K562 (cell line): Measurements from ENCODE around the gene ZNF503.

Experiments
- CHD2 ChIP-seq: IDR thresholded peaks from 2 replicates; pipeline ENCODE4 v1.6.1; 2011; ENCODE audit warnings: low read depth, low read length
- HNRNPL ChIP-seq: fragments of 200-400 bp; formaldehyde crosslinking; IDR thresholded peaks from 2 replicates; pipeline ENCODE4 v1.6.1; 2017; ENCODE audit warnings: low read depth, mild to moderate bottlenecking, low read length
- NCOA4 ChIP-seq: fragments of 450-650 bp; IDR thresholded peaks from 2 replicates; pipeline ENCODE4 v1.6.1; 2018; ENCODE audit warnings: mild to moderate bottlenecking; ENCODE audit not compliant: partially characterized antibody
- POLR2A ChIP-seq: fragments of 450-650 bp; conservative IDR thresholded peaks from 2 replicates; pipeline ENCODE4 v1.6.1; 2016
- RBM17 ChIP-seq: fragments of 200-400 bp; formaldehyde crosslinking; IDR thresholded peaks from 2 replicates; pipeline ENCODE4 v1.6.1; 2017; ENCODE audit warnings: low read depth, mild to moderate bottlenecking, low read length, borderline replicate concordance
- RFX5 ChIP-seq: IDR thresholded peaks from 2 replicates; pipeline ENCODE4 v1.6.1; 2011; ENCODE audit warnings: low read depth, mild to moderate bottlenecking, improper control_type of control experiment, low read length
- SMARCB1 ChIP-seq: IDR thresholded peaks from 2 replicates; pipeline ENCODE4 v1.6.1; 2011; ENCODE audit warnings: improper control_type of control experiment, low read depth; ENCODE audit not compliant: insufficient read length
- TAF1 ChIP-seq: IDR thresholded peaks from 2 replicates; pipeline ENCODE4 v1.6.1; 2011; ENCODE audit warnings: mild to moderate bottlenecking, low read length, moderate library complexity; ENCODE audit not compliant: insufficient read depth, control insufficient read depth, severe bottlenecking; ENCODE audit errors: extremely low read depth
- ZKSCAN1 ChIP-seq: fragments of 150-350 bp; IDR thresholded peaks from 2 replicates; pipeline ENCODE4 v1.6.1; 2016; ENCODE audit warnings: low read depth, low read length
- ZNF24 ChIP-seq: fragments of 450-650 bp; IDR thresholded peaks from 2 replicates; pipeline ENCODE4 v1.6.1; 2016
- TF ChIP-seq, protein P1 (sequence below): sonication (generic); formaldehyde crosslinking; IDR thresholded peaks from 2 replicates; pipeline ENCODE4 v1.4.0; 2020; ENCODE audit warnings: mild to moderate bottlenecking, missing genetic modification reagents
- TF ChIP-seq, protein P2 (sequence below), 2 experiments: IDR thresholded peaks; 2 replicates each; pipeline ENCODE4 v1.6.1; 2011; ENCODE audit warnings: borderline replicate concordance in 1 of 2, control low read depth in 1 of 2, low read depth in 1 of 2, low read length in 1 of 2, mild to moderate bottlenecking in 1 of 2, mixed read lengths in 1 of 2, moderate library complexity in 1 of 2; ENCODE audit not compliant: insufficient read depth in 1 of 2, insufficient read length in 1 of 2, poor library complexity in 1 of 2, severe bottlenecking in 1 of 2; ENCODE audit errors: extremely low read depth in 1 of 2
- TF ChIP-seq, protein P3 (sequence below), 3 experiments: IDR thresholded peaks in 2 of 3; conservative IDR thresholded peaks in 1 of 3; 2 replicates each; pipeline ENCODE4 v1.5.1; 2011 to 2012; ENCODE audit warnings: low read length in 3 of 3, mild to moderate bottlenecking in 3 of 3, control low read depth in 2 of 3, improper control_type of control experiment in 1 of 3, inconsistent platforms in 1 of 3, low read depth in 1 of 3, mixed read lengths in 1 of 3, moderate library complexity in 1 of 3; ENCODE audit not compliant: insufficient read depth in 2 of 3
- TF ChIP-seq, protein P4 (sequence below), 2 experiments: IDR thresholded peaks in 1 of 2; conservative IDR thresholded peaks in 1 of 2; 2 replicates each; pipeline ENCODE4 v1.6.1; 2016; ENCODE audit warnings: low read depth in 2 of 2, mild to moderate bottlenecking in 1 of 2, missing compliant biosample characterization in 1 of 2, missing genetic modification characterization in 1 of 2, moderate library complexity in 1 of 2

DNA sequence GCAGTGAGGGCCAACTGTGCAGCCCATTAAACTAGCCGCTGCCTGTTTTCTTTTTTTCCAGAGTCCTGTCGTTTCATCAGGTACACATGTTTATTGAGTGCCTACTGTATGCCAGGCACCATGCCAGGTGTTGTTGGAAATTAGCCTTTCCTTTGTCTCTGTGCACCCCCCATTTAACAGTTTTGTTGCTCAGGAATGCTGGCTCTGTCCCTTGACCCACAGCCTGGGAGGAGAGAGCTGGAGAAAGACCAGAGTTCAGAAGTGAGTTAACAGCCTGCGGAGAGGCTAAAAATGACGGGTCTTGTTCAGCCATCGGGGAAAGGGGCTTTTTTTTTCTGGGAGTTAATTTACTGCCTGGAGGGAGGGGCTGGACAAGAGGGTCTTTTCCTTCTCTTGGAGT is 31.2 kb upstream of the ZNF503 start:
- TF ChIP-seq RBM17 (no peak), NCOA4 (no peak), CHD2 (no peak), POLR2A (no peak), SMARCB1 (no peak), RFX5 (no peak), TAF1 (no peak), ZNF24 (no peak), HNRNPL (no peak), ZKSCAN1 (no peak)
- TF ChIP-seq, protein P1, sequence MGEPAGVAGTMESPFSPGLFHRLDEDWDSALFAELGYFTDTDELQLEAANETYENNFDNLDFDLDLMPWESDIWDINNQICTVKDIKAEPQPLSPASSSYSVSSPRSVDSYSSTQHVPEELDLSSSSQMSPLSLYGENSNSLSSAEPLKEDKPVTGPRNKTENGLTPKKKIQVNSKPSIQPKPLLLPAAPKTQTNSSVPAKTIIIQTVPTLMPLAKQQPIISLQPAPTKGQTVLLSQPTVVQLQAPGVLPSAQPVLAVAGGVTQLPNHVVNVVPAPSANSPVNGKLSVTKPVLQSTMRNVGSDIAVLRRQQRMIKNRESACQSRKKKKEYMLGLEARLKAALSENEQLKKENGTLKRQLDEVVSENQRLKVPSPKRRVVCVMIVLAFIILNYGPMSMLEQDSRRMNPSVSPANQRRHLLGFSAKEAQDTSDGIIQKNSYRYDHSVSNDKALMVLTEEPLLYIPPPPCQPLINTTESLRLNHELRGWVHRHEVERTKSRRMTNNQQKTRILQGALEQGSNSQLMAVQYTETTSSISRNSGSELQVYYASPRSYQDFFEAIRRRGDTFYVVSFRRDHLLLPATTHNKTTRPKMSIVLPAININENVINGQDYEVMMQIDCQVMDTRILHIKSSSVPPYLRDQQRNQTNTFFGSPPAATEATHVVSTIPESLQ, result no peak
- TF ChIP-seq, protein P2, sequence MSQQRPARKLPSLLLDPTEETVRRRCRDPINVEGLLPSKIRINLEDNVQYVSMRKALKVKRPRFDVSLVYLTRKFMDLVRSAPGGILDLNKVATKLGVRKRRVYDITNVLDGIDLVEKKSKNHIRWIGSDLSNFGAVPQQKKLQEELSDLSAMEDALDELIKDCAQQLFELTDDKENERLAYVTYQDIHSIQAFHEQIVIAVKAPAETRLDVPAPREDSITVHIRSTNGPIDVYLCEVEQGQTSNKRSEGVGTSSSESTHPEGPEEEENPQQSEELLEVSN (IDR thresholded peaks at IDR 0.05; ENCODE audit: borderline replicate concordance in 1 of 2, extremely low read depth in 1 of 2, insufficient read depth in 1 of 2, insufficient read length in 1 of 2, low read depth in 1 of 2, low read length in 1 of 2, poor library complexity in 1 of 2, severe bottlenecking in 1 of 2), result no peak
- TF ChIP-seq, protein P3, sequence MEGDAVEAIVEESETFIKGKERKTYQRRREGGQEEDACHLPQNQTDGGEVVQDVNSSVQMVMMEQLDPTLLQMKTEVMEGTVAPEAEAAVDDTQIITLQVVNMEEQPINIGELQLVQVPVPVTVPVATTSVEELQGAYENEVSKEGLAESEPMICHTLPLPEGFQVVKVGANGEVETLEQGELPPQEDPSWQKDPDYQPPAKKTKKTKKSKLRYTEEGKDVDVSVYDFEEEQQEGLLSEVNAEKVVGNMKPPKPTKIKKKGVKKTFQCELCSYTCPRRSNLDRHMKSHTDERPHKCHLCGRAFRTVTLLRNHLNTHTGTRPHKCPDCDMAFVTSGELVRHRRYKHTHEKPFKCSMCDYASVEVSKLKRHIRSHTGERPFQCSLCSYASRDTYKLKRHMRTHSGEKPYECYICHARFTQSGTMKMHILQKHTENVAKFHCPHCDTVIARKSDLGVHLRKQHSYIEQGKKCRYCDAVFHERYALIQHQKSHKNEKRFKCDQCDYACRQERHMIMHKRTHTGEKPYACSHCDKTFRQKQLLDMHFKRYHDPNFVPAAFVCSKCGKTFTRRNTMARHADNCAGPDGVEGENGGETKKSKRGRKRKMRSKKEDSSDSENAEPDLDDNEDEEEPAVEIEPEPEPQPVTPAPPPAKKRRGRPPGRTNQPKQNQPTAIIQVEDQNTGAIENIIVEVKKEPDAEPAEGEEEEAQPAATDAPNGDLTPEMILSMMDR (IDR thresholded peaks at IDR 0.05 in 2 of 3, conservative IDR thresholded peaks at IDR 0.05 in 1 of 3; ENCODE audit: insufficient read depth in 2 of 3, low read depth in 1 of 3, low read length in 3 of 3), result no peak
- TF ChIP-seq, protein P4, sequence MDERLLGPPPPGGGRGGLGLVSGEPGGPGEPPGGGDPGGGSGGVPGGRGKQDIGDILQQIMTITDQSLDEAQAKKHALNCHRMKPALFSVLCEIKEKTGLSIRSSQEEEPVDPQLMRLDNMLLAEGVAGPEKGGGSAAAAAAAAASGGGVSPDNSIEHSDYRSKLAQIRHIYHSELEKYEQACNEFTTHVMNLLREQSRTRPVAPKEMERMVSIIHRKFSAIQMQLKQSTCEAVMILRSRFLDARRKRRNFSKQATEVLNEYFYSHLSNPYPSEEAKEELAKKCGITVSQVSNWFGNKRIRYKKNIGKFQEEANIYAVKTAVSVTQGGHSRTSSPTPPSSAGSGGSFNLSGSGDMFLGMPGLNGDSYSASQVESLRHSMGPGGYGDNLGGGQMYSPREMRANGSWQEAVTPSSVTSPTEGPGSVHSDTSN (CRISPR knock-in tag; IDR thresholded peaks at IDR 0.05; ENCODE audit: low read depth), result no peak
- TF ChIP-seq, protein P4 (tag; conservative IDR thresholded peaks at IDR 0.05; ENCODE audit: low read depth), result no peak
